Measurements from ENCODE around the gene VGLL1. TPM values are rescaled to one million over a fixed set of nuclear protein-coding genes. Genes with fewer than 3 reads are reported as not detected.
A peak's percentile ranks its signal among the peaks of the same experiment; 100 is the strongest.

The VGLL1 gene
- total RNA-seq, 3 donors from 2014 or later, result not detected

DNA sequence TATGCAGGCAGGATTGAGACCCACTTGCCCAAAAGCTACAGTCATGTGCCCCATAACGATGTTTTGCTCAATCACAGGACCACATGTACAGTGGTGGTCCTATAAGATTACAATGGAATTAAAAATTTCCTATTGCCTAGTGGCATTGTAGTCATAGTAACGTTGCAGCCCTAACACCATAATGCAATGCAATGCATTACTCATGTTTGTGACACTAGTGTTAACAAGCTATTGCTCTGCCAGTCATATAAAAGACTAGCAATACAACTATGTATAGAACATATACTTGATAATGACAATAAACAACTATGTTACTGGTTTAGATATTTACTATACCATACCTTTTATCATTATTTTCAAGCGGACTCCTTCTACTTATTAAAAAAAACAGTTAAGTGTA is 50.6 kb downstream of the VGLL1 start:
- ATAC-seq, result no peak
- intact Hi-C loops (cut with DNase I, micrococcal nuclease), result no loop called here

GRCh38 chrX:136584545-136584944 is 52.5 kb downstream of the VGLL1 start:
- Histone ChIP-seq H3K4me1 (ENCODE audit: low read depth) (no peaks in the 10 kb centered on the region), H3K36me3 (ENCODE audit: low read depth) (no peaks in the 10 kb centered on the region), H3K4me3 (no peak overlapping the region), H3K9me3 (no peaks in the 10 kb centered on the region)
- DNase-seq, result no peak
- no peak for ATAC-seq
- intact Hi-C loops (cut with DNase I, micrococcal nuclease), result no loop called here
- TF ChIP-seq CTCF (IDR thresholded peaks at IDR 0.05), result no peak

More for the DNA sequence above, 50.6 kb downstream of the VGLL1 start:
- Histone ChIP-seq H3K9me3 (no peaks in the 10 kb centered on the region), H3K4me1 (ENCODE audit: low read depth) (no peaks in the 10 kb centered on the region), H3K36me3 (ENCODE audit: low read depth) (no peaks in the 10 kb centered on the region), H3K4me3 (no peak overlapping the region)
- no peak for TF ChIP-seq CTCF (IDR thresholded peaks at IDR 0.05)
- no peak for DNase-seq

- intact Hi-C loops (cut with DNase I, micrococcal nuclease), result no loop called here
- H3K9me3 ChIP-seq, result no peaks in the 10 kb centered on the region
- no peaks in the 10 kb centered on the region for H3K36me3 ChIP-seq (ENCODE audit: low read depth)
- no peak for ATAC-seq
- no peak for DNase-seq
- TF ChIP-seq CTCF (IDR thresholded peaks at IDR 0.05), result no peak
- H3K4me3 ChIP-seq, result no peak overlapping the region
- no peaks in the 10 kb centered on the region for H3K4me1 ChIP-seq (ENCODE audit: low read depth)
Observed at GRCh38 chrX:136585262-136585661, 53.2 kb downstream of the VGLL1 start.

- no peak for ATAC-seq
- TF ChIP-seq CTCF (IDR thresholded peaks at IDR 0.05), result no peak
- Histone ChIP-seq H3K36me3 (ENCODE audit: low read depth) (no peaks in the 10 kb centered on the region), H3K4me3 (no peak overlapping the region), H3K4me1 (ENCODE audit: low read depth) (no peaks in the 10 kb centered on the region), H3K9me3 (no peaks in the 10 kb centered on the region)
- DNase-seq, result no peak
- intact Hi-C loops (cut with DNase I, micrococcal nuclease), result no loop called here
Observed at GRCh38 chrX:136585960-136586359, 53.9 kb downstream of the VGLL1 start.

DNA sequence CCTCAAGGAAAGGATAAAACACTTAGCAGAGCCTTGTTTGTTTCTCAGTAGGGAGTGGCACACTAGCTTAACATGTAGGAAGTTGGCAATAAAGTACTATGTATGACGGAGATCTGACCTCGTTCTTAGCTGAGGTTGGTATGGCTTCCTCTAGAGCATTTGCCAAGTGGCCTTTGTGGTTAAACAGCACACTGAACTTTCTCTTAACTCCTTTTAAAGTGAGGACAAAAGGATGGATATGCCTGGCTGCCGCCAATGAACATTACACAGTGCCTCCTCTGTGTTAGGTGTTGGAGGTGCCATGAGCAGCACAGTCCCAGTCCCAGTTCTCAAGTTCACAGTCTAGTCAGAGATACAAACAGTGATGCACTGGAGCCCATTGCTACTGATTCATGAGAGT is 54.4 kb downstream of the VGLL1 start:
- H3K9me3 ChIP-seq, result no peaks in the 10 kb centered on the region
- ATAC-seq (peak; percentile 95), DNase-seq (peak in 1 of 3 donors; percentile 24)
- intact Hi-C loops (cut with DNase I, micrococcal nuclease), result no loop called here
- no peaks in the 10 kb centered on the region for H3K36me3 ChIP-seq (ENCODE audit: low read depth)
- no peak overlapping the region for H3K4me3 ChIP-seq
- TF ChIP-seq CTCF (IDR thresholded peaks at IDR 0.05), result no peak
- H3K4me1 ChIP-seq (ENCODE audit: low read depth), result no peaks in the 10 kb centered on the region

DNA sequence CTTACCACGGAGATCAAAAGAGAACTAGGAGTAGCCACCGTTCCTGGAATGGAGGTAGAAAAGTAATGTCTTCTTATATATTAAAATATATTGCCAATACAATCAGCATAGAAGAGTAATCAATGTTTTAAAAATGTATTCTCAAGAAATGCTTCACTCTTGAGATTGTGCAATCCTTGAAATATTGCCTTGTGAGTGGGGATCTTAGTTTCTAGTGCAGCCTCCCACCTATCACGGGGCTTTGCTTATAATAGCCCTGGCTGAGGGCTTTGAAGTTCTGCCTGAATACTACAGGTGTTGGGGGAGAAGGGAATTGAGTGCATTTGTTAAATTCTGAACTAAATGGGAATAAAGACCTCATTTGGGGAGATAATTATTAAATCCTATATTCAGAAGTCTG is 55.5 kb downstream of the VGLL1 start:
- no peaks in the 10 kb centered on the region for H3K9me3 ChIP-seq
- DNase-seq (no peak), ATAC-seq (no peak)
- intact Hi-C loops (cut with DNase I, micrococcal nuclease), result no loop called here
- no peaks in the 10 kb centered on the region for H3K4me1 ChIP-seq (ENCODE audit: low read depth)
- H3K4me3 ChIP-seq, result no peak overlapping the region
- no peak for TF ChIP-seq CTCF (IDR thresholded peaks at IDR 0.05)
- H3K36me3 ChIP-seq (ENCODE audit: low read depth), result no peaks in the 10 kb centered on the region

All from mucosa of descending colon (tissue), 3 donors.